HG03097 (cell line): ENCODE data around the gene SLC16A8.

ENCODE experiments used
- ATAC-seq: cut with Tn5 transposase; IDR thresholded peaks from one replicate; pipeline ENCODE4 v1.9.1; 2021; ENCODE audit not compliant: unreplicated experiment, low FRiP score

Gene SLC16A8

DNA sequence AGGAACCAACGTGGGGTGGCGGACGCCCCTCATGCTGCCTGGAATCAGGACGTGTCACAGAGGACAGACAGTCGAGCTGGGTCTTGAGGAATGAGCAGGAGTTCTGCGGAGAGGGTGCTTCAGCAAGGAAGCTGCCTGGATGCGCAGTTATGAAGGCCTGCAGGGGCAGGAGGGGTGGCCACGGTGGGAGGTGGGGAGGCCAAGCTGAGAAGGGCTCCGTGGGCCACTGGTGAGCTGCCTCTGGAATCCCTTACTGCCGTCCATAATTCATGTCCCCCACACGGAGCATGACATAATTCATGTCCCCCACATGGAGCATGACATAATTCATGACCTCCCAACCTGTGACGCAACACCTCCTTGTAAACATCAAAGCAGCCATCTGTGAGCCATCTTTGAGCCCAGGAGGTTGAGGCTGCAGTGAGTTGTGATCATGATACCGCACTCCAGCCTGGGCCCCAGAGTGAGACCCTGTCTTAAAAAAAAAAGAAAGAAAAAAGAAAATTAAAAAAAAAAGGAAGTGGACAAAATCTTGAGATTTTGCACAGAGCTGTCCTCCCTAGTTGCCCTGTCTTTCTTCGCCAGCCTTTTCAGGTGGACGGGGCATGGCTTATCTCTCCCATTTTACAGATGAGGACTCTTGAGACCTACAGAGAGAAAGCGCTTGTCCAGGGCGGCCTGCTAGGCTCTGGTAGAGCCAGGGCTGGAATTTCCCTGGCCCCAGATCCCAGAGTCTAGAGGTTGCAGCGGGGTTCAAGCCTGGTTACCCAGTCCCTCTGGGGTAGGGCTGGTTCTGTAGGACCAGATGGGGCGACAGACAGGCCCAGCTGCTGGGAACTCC is 51.1 kb downstream of the SLC16A8 start:
- ATAC-seq: no peak

DNA sequence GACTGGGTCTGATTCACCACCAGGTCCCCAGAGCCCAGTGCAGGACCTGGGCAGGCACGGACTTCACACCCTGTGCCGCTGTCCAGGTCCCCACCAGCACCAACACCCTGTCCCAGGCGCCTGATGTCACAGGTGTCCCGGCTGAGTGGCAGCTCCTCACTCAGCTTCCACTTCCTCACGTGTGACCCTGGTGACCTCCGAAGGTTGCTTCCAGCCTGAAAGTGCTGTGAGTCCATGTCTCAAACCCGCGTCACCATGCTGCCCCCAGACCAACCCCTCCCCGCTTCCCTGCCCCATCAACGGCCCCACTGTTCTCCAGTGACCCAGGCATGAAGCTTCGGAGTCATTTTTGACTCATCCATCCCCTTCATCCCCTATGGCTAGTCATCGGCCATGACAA is 52.5 kb downstream of the SLC16A8 start:
- ATAC-seq: no peak

DNA sequence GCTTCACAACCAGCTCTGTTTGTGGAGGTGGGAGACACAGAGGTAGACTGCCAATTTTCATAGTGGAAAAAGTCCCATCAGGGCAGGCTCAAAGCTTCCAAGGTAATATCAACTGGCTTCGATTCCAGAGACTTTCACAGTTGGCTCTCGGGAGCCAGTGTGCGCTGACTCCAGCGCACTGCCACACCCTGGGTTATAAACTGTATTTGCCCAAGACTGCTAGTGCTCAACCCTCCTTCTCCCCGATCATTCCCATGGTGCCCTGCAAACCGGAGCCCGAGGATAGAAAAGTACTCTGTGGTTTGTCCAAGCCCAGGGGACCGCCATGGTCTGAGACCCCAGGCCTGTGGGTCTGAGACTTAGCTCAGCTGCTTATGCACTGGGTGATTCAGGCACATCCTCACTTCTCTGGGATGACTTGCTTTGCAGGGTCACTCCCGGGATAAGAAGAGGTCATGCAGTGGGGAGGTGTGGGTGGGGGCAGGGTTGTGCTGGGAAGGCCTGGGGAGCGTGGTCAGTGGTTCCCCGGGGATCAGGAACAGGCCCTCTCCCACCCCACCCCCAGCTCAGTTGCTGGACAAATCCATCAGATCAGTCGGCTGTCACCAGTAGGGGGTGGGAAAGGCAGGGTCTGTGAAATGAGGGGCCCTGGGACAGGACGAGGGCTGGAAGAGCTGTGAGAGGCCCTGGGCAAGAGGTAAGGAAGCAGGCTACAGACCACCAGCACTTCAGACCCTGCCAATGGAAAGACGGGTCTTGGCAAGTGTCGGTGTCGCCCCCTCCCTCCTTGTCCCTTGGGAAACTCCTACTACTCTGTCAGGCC is 53.5 kb downstream of the SLC16A8 start:
- no peak for ATAC-seq

DNA sequence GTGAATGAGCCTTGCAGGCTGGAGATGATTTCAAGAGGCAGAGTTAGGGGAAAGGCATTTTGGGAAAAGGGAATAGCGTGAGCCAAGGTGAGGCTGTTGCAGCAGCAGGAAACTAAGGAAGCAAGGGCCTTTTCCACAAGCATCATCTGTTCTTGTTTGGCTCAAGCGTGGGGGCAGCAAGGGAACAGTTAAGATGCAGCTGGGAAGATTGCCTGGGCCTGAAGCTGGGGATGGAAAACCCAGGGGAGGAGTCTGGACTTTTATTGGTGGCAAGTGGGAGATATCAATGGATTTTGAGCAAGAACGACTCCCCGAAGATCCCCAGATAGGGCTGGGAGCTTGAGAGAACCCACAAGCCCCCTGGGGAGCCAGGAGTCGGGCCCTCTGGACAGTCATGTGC is 54.1 kb downstream of the SLC16A8 start:
- no peak for ATAC-seq

DNA sequence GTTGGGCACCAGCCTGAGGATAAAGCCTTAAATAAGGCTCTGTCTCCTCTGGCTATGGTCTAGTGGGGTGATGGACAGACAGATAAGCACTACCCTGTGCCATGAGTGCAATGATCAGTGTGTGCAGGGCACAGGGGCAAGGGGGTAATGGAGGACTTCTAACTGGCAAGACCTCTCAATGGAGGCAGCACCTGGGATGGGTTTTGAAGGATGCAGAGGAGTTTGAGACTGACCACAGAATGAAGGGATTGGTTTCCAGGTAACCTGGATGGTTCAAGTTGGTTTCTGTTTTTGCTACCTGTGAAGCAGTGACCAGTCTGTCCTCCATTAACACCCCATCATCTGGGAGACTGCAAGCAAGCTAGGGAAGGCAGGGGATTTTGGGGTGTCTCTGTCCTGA is 54.6 kb downstream of the SLC16A8 start:
- no peak for ATAC-seq

DNA sequence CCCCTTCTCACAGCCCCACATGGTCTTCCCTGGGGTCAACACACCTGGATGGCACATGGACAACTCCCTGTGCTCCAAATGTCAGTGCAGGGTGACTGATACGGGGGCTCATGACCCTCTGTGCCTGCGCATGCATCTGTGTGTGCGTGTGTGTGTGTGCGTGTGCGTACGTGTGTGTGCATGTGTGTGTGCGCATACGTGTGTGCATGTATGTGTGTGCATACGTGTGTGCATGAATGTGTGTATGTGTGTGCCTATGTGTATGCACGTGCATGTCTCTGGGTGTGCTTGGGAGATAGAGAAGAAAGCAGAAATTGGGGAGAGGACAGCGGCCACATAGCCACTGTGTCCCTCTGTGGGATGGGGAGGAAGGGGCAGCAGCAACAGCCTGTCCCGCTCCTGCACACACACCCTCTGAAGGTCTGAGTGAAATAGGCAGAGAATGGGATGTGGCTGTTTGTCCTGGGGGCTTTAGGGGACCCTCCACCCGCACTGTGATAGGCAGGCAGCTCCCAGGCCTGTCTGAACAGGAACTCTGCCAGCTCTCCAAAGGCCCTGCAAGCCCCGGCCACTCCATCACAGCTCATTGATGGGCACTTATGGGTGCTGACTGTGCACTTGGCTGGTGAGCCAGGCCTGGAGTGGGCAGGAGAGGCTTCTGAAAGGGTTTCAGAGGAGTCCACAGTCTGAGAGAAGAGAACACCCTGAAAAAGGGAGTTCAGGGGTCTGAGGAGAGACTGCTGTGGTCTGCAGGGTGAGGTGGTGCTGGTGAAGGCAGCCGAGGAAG is 55.4 kb downstream of the SLC16A8 start:
- no peak for ATAC-seq
